ENCODE measurements around the gene NLRP1.
"Not testable (repeated sequence)": the region's sequence is repeated elsewhere in the genome, so short reads cannot be mapped to it uniquely, and the experiment has no call there.

The NLRP1 gene

DNA sequence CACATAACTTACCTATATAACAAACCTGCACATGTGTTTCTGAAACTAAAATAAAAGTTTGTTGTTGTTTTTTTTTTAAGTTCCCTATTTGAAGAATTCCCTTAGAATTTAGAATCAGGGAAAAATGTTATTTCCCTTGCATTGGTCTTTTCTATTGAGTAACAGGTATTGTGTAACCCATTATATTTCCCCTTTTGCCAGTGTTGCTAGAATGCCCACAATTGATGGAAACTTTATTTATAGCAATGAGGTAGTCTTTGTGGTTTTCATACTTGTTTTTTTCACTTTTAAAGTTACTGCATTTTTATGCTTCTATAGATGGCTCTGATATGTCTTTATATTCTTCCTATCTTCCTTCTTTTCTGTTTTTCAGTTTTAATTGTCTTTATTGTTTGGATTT is 3.9 kb downstream of the NLRP1 start:
- H3K4me3 ChIP-seq (ENCODE audit: low read depth, low read length) = no peak overlapping the region
- ChIA-PET CTCF (no interaction called here), POLR2A (no interaction called here)
- TF ChIP-seq, protein P1, sequence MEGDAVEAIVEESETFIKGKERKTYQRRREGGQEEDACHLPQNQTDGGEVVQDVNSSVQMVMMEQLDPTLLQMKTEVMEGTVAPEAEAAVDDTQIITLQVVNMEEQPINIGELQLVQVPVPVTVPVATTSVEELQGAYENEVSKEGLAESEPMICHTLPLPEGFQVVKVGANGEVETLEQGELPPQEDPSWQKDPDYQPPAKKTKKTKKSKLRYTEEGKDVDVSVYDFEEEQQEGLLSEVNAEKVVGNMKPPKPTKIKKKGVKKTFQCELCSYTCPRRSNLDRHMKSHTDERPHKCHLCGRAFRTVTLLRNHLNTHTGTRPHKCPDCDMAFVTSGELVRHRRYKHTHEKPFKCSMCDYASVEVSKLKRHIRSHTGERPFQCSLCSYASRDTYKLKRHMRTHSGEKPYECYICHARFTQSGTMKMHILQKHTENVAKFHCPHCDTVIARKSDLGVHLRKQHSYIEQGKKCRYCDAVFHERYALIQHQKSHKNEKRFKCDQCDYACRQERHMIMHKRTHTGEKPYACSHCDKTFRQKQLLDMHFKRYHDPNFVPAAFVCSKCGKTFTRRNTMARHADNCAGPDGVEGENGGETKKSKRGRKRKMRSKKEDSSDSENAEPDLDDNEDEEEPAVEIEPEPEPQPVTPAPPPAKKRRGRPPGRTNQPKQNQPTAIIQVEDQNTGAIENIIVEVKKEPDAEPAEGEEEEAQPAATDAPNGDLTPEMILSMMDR (IDR thresholded peaks at IDR 0.05; ENCODE audit: insufficient read depth, low read length, missing control alignments) = no peak
- DNase-seq (ENCODE audit: low read depth, low spot score) = no peak

DNA sequence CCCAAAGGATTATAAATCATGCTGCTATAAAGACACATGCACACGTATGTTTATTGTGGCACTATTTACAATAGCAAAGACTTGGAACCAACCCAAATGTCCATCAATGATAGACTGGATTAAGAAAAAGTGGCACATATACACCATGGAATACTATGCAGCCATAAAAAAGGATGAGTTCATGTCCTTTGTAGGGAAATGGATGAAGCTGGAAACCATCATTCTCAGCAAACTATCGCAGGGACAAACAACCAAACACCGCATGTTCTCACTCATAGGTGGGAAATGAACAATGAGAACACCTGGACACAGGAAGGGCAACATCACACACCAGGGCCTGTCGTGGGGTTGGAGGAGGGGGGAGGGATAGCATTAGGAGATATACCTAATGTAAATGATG is 5.5 kb downstream of the NLRP1 start:
- DNase-seq (ENCODE audit: low read depth, low spot score); CTCF ChIA-PET; POLR2A ChIA-PET; H3K4me3 ChIP-seq (ENCODE audit: low read depth, low read length): not testable (repeated sequence)

DNA sequence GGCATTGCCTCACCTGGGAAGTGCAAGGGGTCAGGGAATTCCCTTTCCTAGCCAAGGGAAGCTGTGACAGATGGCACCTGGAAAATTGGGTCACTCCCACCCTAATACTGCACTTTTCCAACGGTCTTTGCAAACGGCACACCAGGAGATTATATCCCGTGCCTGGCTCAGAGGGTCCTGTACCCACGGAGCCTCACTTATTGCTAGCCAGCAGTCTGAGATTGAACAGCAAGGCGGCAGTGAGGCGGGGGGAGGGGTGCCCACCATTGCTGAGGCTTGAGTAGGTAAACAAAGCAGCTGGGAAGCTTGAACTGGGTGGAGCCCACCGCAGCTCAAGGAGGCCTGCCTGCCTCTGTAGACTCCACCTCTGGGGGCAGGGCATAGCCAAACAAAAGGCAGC is 11.3 kb downstream of the NLRP1 start:
- POLR2A ChIA-PET; CTCF ChIA-PET; H3K4me3 ChIP-seq (ENCODE audit: low read depth, low read length); DNase-seq (ENCODE audit: low read depth, low spot score): not testable (repeated sequence)

DNA sequence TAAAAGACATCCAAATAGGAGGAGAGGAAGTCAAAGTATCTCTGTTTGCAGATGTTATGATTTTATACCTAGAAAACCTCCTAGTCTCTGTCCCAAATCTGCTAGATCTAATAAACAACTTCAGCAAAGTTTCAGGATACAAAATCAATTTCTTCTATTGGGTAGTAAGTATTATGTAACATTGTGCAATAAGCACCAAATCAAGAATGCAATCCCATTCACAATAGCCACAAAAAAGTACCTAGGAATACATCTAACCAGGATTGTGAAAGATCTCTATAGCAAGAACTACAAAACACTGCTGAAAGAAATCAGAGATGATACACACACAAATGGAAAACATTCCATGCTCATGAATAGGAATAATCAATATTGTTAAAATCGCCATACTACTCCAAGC is 13.0 kb downstream of the NLRP1 start:
- H3K4me3 ChIP-seq (ENCODE audit: low read depth, low read length) = no peak overlapping the region
- ChIA-PET POLR2A (no interaction called here), CTCF (no interaction called here)
- no peak for DNase-seq (ENCODE audit: low read depth, low spot score)
- TF ChIP-seq, protein P1 (IDR thresholded peaks at IDR 0.05; ENCODE audit: insufficient read depth, low read length, missing control alignments) = no peak

DNA sequence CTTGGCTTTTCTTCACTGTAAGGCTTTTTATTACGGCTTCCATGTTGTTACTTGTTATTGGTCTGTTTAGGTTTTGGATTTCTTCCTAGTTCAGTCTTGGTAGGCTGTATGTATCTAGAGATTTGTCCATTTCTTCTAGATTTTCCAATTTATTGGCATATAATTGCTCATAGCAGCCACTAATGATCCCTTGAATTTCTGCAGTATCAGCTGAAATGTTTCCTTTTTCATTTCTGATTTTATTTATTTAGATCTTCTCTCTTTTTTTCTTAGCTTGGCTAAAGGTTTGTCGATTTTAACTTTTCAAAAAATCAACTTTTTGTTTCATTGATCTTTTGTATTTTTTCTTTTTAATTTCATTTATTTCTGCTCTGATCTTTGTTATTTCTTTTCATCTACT is 18.5 kb downstream of the NLRP1 start:
- ChIA-PET POLR2A (interaction anchor here (0.6 to 1.1 kb wide), 2 partner anchors 9 to 16 kb away, joined by 3 read pairs; no protein-coding TSS in a partner anchor), CTCF (no interaction called here)
- TF ChIP-seq, protein P1 (IDR thresholded peaks at IDR 0.05; ENCODE audit: insufficient read depth, low read length, missing control alignments) = no peak
- H3K4me3 ChIP-seq (ENCODE audit: low read depth, low read length) = no peak overlapping the region
- DNase-seq (ENCODE audit: low read depth, low spot score) = no peak

DNA sequence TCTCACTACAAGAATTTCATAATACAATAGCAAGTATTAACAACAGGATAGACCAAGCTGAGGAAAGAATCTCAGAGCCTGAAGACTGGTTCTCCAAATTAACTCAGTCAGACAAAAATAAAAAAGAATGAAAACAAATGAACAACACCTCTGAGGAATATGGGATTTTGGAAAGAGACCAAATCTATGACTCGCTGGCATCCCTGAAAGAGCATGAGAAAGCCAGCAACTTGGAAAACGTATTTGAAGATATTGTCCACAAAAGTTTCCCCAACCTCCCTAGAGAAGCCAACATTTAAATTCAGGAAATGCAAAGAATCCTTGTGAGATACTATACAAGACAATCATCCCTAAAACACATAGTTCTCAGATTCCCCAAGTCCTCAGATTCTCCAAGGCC is 20.9 kb downstream of the NLRP1 start:
- CTCF ChIA-PET = interaction anchor here (1.2 kb wide), 1 partner anchor 9 kb away, joined by 3 read pairs; no protein-coding TSS in a partner anchor
- no peak for DNase-seq (ENCODE audit: low read depth, low spot score)
- TF ChIP-seq, protein P1 (IDR thresholded peaks at IDR 0.05; ENCODE audit: insufficient read depth, low read length, missing control alignments) = no peak
- POLR2A ChIA-PET = interaction anchor here (0.6 kb wide), 1 partner anchor 442 kb away, joined by 3 read pairs; no protein-coding TSS in a partner anchor
- H3K4me3 ChIP-seq (ENCODE audit: low read depth, low read length) = no peak overlapping the region

DNA sequence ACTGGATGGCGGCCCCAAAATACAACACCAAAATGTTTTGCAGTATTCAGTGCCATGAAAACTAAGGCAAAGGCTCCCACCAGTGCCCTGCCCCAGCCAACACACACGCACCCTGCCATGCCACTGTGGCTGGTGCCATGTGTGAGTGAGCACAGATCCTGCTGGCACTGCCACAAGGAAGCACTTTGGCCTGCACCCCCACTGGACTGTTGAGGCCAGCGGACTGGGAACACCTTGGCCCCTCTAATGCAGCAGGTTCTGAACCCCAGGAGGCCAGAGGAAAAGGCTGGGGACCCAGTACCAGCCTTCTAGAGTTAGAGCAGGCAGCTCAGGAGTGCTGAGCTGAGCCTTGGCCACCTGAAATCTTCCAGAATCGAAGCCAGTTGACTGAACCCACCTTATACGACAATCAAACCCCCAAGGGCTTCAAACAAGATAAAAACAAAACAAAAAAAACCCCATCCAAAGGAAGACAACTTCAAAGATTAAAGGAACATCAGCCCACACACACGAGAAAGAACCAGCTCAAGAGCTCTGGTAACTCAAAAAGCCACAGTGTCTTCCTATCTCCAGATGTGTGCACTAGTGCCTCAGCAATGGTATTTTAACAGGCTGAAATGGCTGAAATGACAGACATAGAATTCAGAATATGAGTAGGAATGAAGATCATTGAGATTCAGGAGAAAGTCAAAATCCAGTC is 21.5 kb downstream of the NLRP1 start:
- POLR2A ChIA-PET = no interaction called here
- TF ChIP-seq, protein P1 (IDR thresholded peaks at IDR 0.05; ENCODE audit: insufficient read depth, low read length, missing control alignments) = no peak
- CTCF ChIA-PET = interaction anchor here (1.2 kb wide), 1 partner anchor 8 kb away, joined by 3 read pairs; no protein-coding TSS in a partner anchor
- H3K4me3 ChIP-seq (ENCODE audit: low read depth, low read length) = no peak overlapping the region
- no peak for DNase-seq (ENCODE audit: low read depth, low spot score)

Measured in AG04449 (cell line).